H1 (cell line): ENCODE results near the gene LYZL4.

Experiments used
- CBX8 ChIP-seq: fragments of 300-800, 300-1000 bp; sonication (generic); IDR thresholded peaks from 2 replicates; pipeline ENCODE4 v1.7.1; 2016; ENCODE audit warnings: low read depth, low read length, borderline replicate concordance
- CHD1 ChIP-seq: IDR thresholded peaks from 2 replicates; pipeline ENCODE4 v1.6.1; 2012; ENCODE audit warnings: low read depth, low read length, improper control_type of control experiment
- CTCF ChIP-seq, 3 experiments: IDR thresholded peaks; 1 replicate in 2 of 3; 2 replicates in 1 of 3; pipeline versions ENCODE4 v1.5.1 to v1.6.1; 2011; ENCODE audit warnings: low read length in 3 of 3, mild to moderate bottlenecking in 3 of 3, inconsistent platforms in 2 of 3, low read depth in 1 of 3, moderate library complexity in 1 of 3; ENCODE audit not compliant: insufficient read depth in 1 of 3; ENCODE audit errors: control extremely low read depth in 1 of 3
- EGR1 ChIP-seq: IDR thresholded peaks from 2 replicates; pipeline ENCODE4 v1.6.1; 2011; ENCODE audit warnings: low read depth, low read length, borderline replicate concordance
- EP300 ChIP-seq, 2 experiments: IDR thresholded peaks; 1 replicate in 1 of 2; 2 replicates in 1 of 2; pipeline ENCODE4 v1.6.1; 2011 to 2012; ENCODE audit warnings: low read depth in 2 of 2, low read length in 2 of 2, mild to moderate bottlenecking in 2 of 2, borderline replicate concordance in 1 of 2, inconsistent platforms in 1 of 2, moderate library complexity in 1 of 2
- EZH2 ChIP-seq: fragments of 200-600 bp; sonication (generic); IDR thresholded peaks from 2 replicates; pipeline ENCODE4 v1.7.1; 2012; ENCODE audit warnings: low read depth, mild to moderate bottlenecking, moderate library complexity, low read length, inconsistent platforms; ENCODE audit not compliant: severe bottlenecking
- GABPA ChIP-seq: IDR thresholded peaks from 2 replicates; pipeline ENCODE4 v1.6.1; 2011; ENCODE audit warnings: mild to moderate bottlenecking, low read length, moderate library complexity, borderline replicate concordance; ENCODE audit not compliant: insufficient read depth
- KDM5A ChIP-seq: fragments of 200-600 bp; IDR thresholded peaks from 2 replicates; pipeline ENCODE4 v1.7.1; 2012; ENCODE audit warnings: mild to moderate bottlenecking, low read length, inconsistent platforms, mixed read lengths
- MAFK ChIP-seq: IDR thresholded peaks from 2 replicates; pipeline ENCODE4 v1.6.1; 2012; ENCODE audit warnings: low read depth, mild to moderate bottlenecking, improper control_type of control experiment, low read length
- NRF1 ChIP-seq: IDR thresholded peaks from 2 replicates; pipeline ENCODE4 v1.6.1; 2011; ENCODE audit warnings: mild to moderate bottlenecking, low read depth, low read length, improper control_type of control experiment
- POLR2AphosphoS5 ChIP-seq: IDR thresholded peaks from 2 replicates; pipeline ENCODE4 v1.6.1; 2011; ENCODE audit warnings: low read depth, low read length
- RAD21 ChIP-seq, 2 experiments: IDR thresholded peaks in 1 of 2; conservative IDR thresholded peaks in 1 of 2; 2 replicates each; pipeline ENCODE4 v1.6.1; 2011; ENCODE audit warnings: low read depth in 2 of 2, low read length in 2 of 2, improper control_type of control experiment in 1 of 2, inconsistent platforms in 1 of 2, mild to moderate bottlenecking in 1 of 2, moderate library complexity in 1 of 2
- SIRT6 ChIP-seq: IDR thresholded peaks from one replicate; pipeline ENCODE4 v1.7.1; 2012; ENCODE audit warnings: low read length, inconsistent platforms
- USF2 ChIP-seq: IDR thresholded peaks from 2 replicates; pipeline ENCODE4 v1.6.1; 2011; ENCODE audit warnings: low read length, improper control_type of control experiment

GRCh38 chr3:42451116-42451515, 40.7 kb upstream of the LYZL4 start:
- TF ChIP-seq CTCF (IDR thresholded peaks at IDR 0.05; ENCODE audit: control extremely low read depth in 1 of 3, insufficient read depth in 1 of 3, low read depth in 1 of 3, low read length in 3 of 3) = no peak
- TF ChIP-seq EZH2 = no peak
- no peak for TF ChIP-seq POLR2AphosphoS5
- no peak for TF ChIP-seq CBX8
- TF ChIP-seq NRF1 = no peak
- no peak for TF ChIP-seq KDM5A
- no peak for TF ChIP-seq RAD21 (IDR thresholded peaks at IDR 0.05 in 1 of 2, conservative IDR thresholded peaks at IDR 0.05 in 1 of 2; ENCODE audit: low read depth in 2 of 2, low read length in 2 of 2)
- TF ChIP-seq EGR1 = no peak
- TF ChIP-seq GABPA = no peak
- TF ChIP-seq MAFK = no peak
- TF ChIP-seq USF2 = no peak
- no peak for TF ChIP-seq EP300 (IDR thresholded peaks at IDR 0.05; ENCODE audit: borderline replicate concordance in 1 of 2, low read depth in 2 of 2, low read length in 2 of 2)
- no peak for TF ChIP-seq SIRT6
- TF ChIP-seq CHD1 = no peak
